Activated B cell treated with CpG ODN at 0.5 μM for 24 hours (primary cell): ENCODE data around the gene RAB8A. TPM values are rescaled to one million over a fixed set of nuclear protein-coding genes. Genes with fewer than 3 reads are reported as not detected.
"Not testable (repeated sequence)": the region's sequence is repeated elsewhere in the genome, so short reads cannot be mapped to it uniquely, and the experiment has no call there.

Source experiments
- ATAC-seq: fragments of 200-7000 bp; cut with Tn5 transposase; one replicate; pipeline ENCODE4 v1.10.0; 2021; ENCODE audit warnings: low read depth, mild to moderate bottlenecking, moderate library complexity
- CTCF ChIA-PET: fragments of 350-600 bp; sonication (Branson Sonifier 250); formaldehyde crosslinking; loops from one replicate; lab custom pipeline; 2021; ENCODE audit warnings: antibody characterized with exemption; lab: Charles Lee
- POLR2A ChIA-PET: fragments of 350-600 bp; sonication (Branson Sonifier 250); formaldehyde crosslinking; loops from one replicate; lab custom pipeline; 2021; ENCODE audit warnings: antibody characterized with exemption; lab: Charles Lee
- DNase-seq: peaks from one replicate; pipeline ENCODE4 v3.0.0; 2022
- H3K27ac Mint-ChIP-seq: one replicate; pipeline ENCODE4 v1.8.0; 2020; ENCODE audit warnings: mixed read lengths
- H3K27me3 Mint-ChIP-seq: one replicate; pipeline ENCODE4 v1.8.0; 2021; ENCODE audit warnings: mixed read lengths
- H3K36me3 Mint-ChIP-seq: one replicate; pipeline ENCODE4 v1.8.0; 2021; ENCODE audit warnings: low read depth, mixed read lengths
- H3K4me1 Mint-ChIP-seq: one replicate; pipeline ENCODE4 v1.8.0; 2021; ENCODE audit warnings: mixed read lengths
- H3K4me3 Mint-ChIP-seq: one replicate; pipeline ENCODE4 v1.8.0; 2020; ENCODE audit warnings: mild to moderate bottlenecking, mixed read lengths
- H3K9me3 Mint-ChIP-seq: one replicate; pipeline ENCODE4 v1.8.0; 2020; ENCODE audit warnings: mixed read lengths
- CTCF ChIP-seq: fragments of 200-600 bp; IDR thresholded peaks from one replicate; pipeline ENCODE4 v1.8.0; 2022; ENCODE audit warnings: antibody characterized with exemption, mild to moderate bottlenecking
- intact Hi-C: fragments of 100-400 bp; cut with micrococcal nuclease; formaldehyde crosslinking; loops from one replicate; pipeline ENCODE4 v1.15.1; 2024
- total RNA-seq: library from RNA; stranded (reverse); gene quantifications from 2 replicates; pipeline ENCODE4 v1.2.3, GENCODE V29; 2022

RAB8A gene
- total RNA-seq, 1 donor from 2014 or later, result 157 TPM

GRCh38 chr19:16167055-16167454 is 55.4 kb downstream of the RAB8A start:
- POLR2A ChIA-PET, result interaction anchor here (1.0 kb wide), 1 partner anchor 23 kb away, joined by 3 read pairs; the partner anchor contains the start of gene HSH2D
- no peaks in the 10 kb centered on the region for H3K9me3 Mint-ChIP-seq
- H3K4me3 Mint-ChIP-seq, result no peak overlapping the region
- peak overlapping the region; percentile 24 for H3K27ac Mint-ChIP-seq
- intact Hi-C loops, result no loop called here
- peaks cover 19% of the 10 kb centered on the region for H3K4me1 Mint-ChIP-seq
- CTCF ChIA-PET, result no interaction called here
- TF ChIP-seq CTCF, result no peak
- no peaks in the 10 kb centered on the region for H3K27me3 Mint-ChIP-seq
- H3K36me3 Mint-ChIP-seq, result no peaks in the 10 kb centered on the region
- ATAC-seq (no peak), DNase-seq (no peak)

GRCh38 chr19:16168465-16169081 is 56.9 kb downstream of the RAB8A start:
- ChIA-PET POLR2A (interaction anchor here (0.6 to 3.9 kb wide), 10 partner anchors 9 to 92 kb away, joined by 3 to 21 read pairs (median 5); partner anchors contain the start of genes HSH2D and TPM4), CTCF (interaction anchor here (1.2 kb wide), 1 partner anchor 127 kb away, joined by 3 read pairs; no protein-coding TSS in a partner anchor)
- DNase-seq (no peak), ATAC-seq (peak; percentile 74)
- H3K4me3 Mint-ChIP-seq, result no peak overlapping the region
- no peaks in the 10 kb centered on the region for H3K27me3 Mint-ChIP-seq
- H3K36me3 Mint-ChIP-seq, result no peaks in the 10 kb centered on the region
- intact Hi-C loops, result no loop called here
- H3K4me1 Mint-ChIP-seq, result peaks cover 22% of the 10 kb centered on the region
- no peak for TF ChIP-seq CTCF
- no peaks in the 10 kb centered on the region for H3K9me3 Mint-ChIP-seq
- peak overlapping the region; percentile 61 for H3K27ac Mint-ChIP-seq

GRCh38 chr19:16170134-16170533 is 58.4 kb downstream of the RAB8A start:
- Mint-ChIP-seq H3K4me1 (peaks cover 22% of the 10 kb centered on the region), H3K9me3 (no peaks in the 10 kb centered on the region), H3K27me3 (no peaks in the 10 kb centered on the region), H3K36me3 (no peaks in the 10 kb centered on the region), H3K27ac (no peak overlapping the region), H3K4me3 (no peak overlapping the region)
- DNase-seq (no peak), ATAC-seq (no peak)
- TF ChIP-seq CTCF, result no peak
- ChIA-PET POLR2A (interaction anchor here (0.8 to 3.9 kb wide), 3 partner anchors 12 to 23 kb away, joined by 4 to 21 read pairs (median 5); no protein-coding TSS in a partner anchor), CTCF (interaction anchor here (1.2 kb wide), 1 partner anchor 128 kb away, joined by 3 read pairs; no protein-coding TSS in a partner anchor)
- intact Hi-C loops, result no loop called here

GRCh38 chr19:16175954-16176353 is 64.3 kb downstream of the RAB8A start:
- Mint-ChIP-seq H3K36me3 (no peaks in the 10 kb centered on the region), H3K27me3 (no peaks in the 10 kb centered on the region), H3K4me1 (peaks cover 17% of the 10 kb centered on the region), H3K4me3 (no peak overlapping the region), H3K9me3 (no peaks in the 10 kb centered on the region), H3K27ac (no peak overlapping the region)
- no peak for DNase-seq
- intact Hi-C loops, result no loop called here
- CTCF ChIA-PET, result no interaction called here
- no peak for TF ChIP-seq CTCF
- no peak for ATAC-seq
- POLR2A ChIA-PET, result interaction anchor here (0.7 to 2.5 kb wide), 5 partner anchors 26 to 53 kb away, joined by 4 to 8 read pairs (median 4); no protein-coding TSS in a partner anchor

GRCh38 chr19:16178866-16179265 is 67.2 kb downstream of the RAB8A start:
- intact Hi-C loops, H3K9me3 Mint-ChIP-seq, DNase-seq, H3K27me3 Mint-ChIP-seq, H3K36me3 Mint-ChIP-seq, H3K4me3 Mint-ChIP-seq: not testable (repeated sequence)
- ChIA-PET CTCF (interaction anchor here (0.6 to 4.1 kb wide), 5 partner anchors 38 to 238 kb away, joined by 3 to 12 read pairs (median 3); no protein-coding TSS in a partner anchor), POLR2A (interaction anchor here (1.0 to 2.0 kb wide), 6 partner anchors 10 to 38 kb away, joined by 3 to 11 read pairs (median 6); partner anchors contain the start of gene HSH2D)
- Mint-ChIP-seq H3K4me1 (peaks cover 20% of the 10 kb centered on the region), H3K27ac (peak overlapping the region; percentile 59)
- ATAC-seq, result peak; percentile 34
